NT2/D1 (cell line): Measurements from ENCODE around the gene GM2A.

Experiments
- SUZ12 ChIP-seq: IDR thresholded peaks from 2 replicates; pipeline ENCODE4 v1.6.1; 2011; ENCODE audit not compliant: insufficient read length, insufficient read depth; ENCODE audit errors: extremely low read depth
- YY1 ChIP-seq: IDR thresholded peaks from 2 replicates; pipeline ENCODE4 v1.6.1; 2011; ENCODE audit not compliant: insufficient read length, insufficient read depth
- ZNF274 ChIP-seq: IDR thresholded peaks from 2 replicates; pipeline ENCODE4 v1.6.1; 2011; ENCODE audit warnings: mild to moderate bottlenecking, low read depth, low read length

GRCh38 chr5:151295791-151296477 lies 42.9 kb downstream of the GM2A start:
- TF ChIP-seq YY1: no peak
- TF ChIP-seq SUZ12: no peak
- TF ChIP-seq ZNF274: no peak
